HG02970 (cell line): ENCODE measurements around the gene CREB5.

Source experiments
- ATAC-seq: cut with Tn5 transposase; IDR thresholded peaks from one replicate; pipeline ENCODE4 v1.9.1; 2021; ENCODE audit warnings: mild to moderate bottlenecking, moderate library complexity, moderate number of reproducible peaks; ENCODE audit not compliant: unreplicated experiment, low FRiP score

Gene CREB5

DNA sequence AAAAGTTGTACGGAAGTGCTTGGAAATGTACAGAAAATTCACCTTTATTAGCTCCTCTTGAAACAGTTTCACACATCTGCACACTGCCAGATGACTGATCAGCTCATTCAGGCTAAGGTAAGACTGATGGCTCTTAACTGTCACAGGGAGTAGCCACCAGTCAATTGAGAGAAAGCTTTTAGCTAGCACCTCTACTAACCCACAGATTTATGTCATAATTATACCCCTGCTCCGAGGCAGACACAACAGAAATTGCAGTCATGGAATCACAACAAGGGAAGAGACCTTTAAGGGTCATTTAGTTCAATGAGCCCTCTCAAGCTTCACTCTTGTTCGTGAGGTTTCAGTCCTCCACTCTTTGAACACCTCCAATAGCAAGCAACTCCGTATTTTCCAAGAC lies 310.4 kb downstream of the CREB5 start:
- no peak for ATAC-seq

DNA sequence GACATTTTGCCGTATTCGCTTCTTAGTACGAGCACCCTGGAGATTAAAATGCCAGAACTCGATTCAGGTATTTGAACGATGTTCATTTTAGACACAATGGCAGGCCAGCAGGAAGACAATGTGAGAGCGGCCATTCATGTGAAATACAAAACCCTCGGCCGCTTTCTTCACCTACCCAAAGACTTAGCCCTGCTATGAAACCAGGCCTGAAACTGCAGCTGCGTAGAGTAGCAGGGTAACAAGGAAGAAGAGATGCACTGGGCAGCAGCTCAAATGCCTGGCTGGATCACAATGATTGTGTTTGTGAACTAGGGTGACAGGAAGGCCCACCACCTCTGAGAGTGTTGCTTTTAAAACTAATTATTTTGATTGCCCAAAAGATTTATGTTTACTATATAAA lies 311.0 kb downstream of the CREB5 start:
- no peak for ATAC-seq

DNA sequence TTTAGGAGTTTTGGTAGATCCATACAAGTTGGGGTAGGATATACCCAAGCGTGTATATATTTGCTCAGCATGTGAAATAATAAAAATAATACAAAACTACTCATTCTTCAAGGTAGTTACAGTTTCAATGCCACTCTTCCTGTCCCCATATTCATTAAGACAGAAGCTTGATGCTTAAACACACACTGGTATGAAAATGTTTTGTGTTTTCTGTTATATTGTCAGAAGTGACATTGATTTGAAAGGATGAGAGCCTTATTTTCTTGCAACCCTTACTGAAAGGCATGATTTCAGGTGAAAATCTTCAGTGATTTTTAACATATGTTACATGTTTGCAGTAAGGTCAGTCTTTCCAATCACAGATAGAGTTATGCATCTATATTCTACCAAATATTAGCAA lies 312.2 kb downstream of the CREB5 start:
- no peak for ATAC-seq

DNA sequence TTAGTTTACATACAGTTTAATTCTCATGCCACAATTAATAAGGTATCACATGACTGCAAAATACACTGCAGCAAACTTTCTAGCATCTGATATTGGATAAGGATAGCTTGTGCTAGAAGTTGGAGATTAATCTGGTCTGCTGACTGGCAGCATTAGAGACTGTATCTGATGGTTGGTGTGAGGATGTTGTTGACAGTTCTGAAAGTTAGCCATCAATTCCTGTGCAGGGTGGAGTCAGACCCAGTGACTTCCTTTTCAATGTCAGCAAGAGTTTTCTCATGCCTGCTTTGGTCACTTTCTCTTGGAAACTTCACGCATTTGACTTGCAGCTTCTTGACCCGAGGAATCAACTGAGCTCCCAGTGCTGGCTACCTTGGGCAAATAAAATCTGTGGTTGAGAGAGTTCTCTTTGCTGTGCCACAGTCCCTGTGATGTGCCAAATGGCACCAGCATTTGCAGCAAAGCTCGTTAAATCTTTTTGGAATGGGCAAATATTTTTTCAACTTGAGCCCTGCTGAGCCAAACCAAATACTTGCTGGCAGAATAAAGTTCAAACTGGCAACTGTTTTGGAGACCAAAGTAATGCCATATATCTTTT lies 312.8 kb downstream of the CREB5 start:
- ATAC-seq, result no peak

DNA sequence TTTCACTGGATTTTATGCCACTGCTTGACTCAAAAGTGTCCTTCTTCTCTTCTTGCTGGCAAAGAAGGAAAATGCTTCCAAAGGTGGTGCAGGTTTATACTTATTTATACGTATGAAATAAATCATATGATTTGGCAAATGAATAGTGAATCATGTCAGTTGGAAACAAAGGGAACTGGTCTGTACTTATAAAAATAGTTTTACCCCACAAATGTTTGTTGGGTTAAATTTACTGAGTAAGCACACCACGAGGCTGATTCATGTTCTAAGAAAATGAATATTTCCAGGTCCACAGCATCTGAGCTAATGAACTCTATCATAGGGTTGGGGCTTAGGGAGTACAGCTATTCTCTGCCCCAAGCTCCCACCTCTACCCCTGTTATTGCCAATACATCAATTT lies 313.6 kb downstream of the CREB5 start:
- no peak for ATAC-seq

DNA sequence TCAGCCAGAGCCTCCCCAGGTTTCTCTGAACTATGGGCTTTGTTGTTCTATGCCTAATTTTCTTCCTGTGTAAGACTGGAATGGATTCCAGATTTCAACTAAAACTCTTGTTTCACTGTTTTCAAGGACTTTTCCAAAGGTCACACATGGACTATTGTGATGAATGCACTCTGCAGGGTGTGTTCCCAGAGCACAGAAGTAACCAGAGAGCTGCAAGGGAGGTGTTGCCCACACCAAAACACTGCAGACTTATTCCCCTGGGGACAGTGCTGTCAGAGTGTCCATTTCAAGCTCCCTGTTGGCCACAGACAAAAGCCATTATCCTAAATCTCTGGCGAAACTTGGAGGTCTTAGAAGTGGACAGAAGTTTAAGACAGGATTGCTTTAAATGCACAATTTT lies 314.2 kb downstream of the CREB5 start:
- ATAC-seq, result no peak

DNA sequence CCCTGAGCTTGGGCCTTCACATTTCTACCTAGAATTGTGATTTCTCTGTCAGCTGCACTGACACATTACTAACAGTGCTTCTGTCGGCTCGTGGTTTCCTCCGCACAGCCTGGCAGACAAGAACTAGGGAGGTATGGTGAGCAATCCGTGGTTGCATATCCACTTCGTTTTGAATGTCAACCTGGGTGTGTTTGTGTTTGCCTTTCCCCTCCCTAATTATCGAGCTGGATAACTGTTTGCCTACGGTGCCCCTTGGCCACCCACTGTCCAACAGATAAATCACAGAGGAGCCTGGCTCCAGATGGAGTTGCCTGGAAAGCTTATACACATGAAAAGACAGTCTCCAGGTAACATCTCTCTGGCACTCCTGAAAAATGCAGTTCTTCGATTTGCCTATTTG lies 317.0 kb downstream of the CREB5 start:
- ATAC-seq, result no peak

DNA sequence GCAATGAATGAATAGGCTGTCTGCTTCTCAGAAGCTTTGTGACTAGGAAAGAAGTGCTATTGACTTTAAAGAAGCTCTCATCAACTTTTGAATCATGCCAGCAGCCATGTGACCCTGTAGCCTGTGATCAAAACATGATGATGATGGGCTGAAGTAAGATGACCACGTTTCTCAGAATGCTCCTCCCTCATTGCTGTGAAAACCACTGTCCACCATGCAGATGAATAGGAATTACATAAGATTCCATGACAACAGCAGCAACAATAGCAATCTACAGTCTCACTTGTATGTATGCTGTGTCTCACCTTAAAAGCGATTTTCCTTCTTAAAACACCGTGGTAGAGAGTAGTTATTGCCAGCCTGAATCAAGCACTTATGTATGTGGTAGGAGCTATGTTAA lies 317.4 kb downstream of the CREB5 start:
- ATAC-seq, result no peak

DNA sequence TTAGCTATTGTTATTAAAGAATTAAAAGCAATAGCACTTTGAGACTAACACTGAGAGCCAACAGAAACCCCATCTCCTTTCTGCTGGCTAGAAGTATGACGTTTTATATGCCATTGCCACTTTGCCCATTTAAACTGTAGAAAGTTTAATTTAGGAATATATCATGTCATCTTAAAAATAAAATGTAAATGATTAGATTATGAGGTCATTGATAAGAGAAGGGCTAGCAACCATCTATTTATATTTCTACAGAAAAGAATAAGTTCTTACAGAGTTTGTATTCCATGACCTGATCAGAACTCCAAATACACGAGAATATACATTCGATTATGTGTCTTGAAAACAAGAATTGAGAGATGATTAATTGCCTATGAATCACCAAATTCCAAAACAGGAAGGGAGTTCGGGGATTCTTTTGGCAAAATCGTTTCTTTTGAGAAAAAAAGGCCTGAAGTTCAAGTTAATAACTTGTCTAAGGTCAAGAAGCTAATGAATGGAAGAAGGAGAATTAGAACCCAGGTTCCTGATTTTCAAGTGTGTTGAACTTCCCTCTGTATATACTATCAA lies 318.9 kb downstream of the CREB5 start:
- no peak for ATAC-seq

DNA sequence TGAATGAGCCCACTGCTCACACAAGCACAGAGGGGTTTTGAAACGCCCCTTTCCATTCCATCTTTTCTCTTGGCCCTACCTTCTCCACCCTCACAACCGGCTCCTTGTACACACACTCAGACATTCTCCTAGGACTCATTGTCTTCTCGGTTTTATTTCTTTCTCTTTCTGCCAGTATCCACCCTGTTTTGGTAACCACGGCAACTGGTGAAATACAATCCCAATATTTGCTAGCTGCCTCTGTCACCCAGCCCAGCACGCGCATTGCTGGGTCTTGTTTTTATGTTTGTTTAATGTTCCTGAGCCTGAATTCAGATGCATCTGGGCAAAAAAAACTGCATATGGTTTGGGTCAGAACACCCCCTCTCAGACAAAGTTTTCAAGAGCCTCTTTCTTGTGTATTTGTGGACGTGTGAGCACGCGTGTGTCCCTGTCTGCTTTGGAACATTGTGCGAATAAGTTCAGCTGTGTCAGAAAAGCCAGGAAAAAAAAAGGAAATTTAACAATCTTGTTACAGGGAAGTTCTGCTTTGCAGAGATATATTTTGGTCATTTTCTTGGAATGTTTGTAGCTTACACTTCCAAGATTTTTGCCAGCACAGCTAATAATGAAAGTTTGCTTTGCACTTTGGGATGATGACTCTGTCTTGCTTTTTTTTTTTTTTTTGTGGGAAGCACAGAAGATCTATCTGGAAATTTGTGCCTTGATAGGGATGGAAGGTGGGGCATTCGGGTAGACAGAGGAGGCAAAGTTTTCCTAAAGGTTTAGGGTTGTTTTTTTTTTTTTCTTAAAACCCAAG lies 320.0 kb downstream of the CREB5 start:
- no peak for ATAC-seq

DNA sequence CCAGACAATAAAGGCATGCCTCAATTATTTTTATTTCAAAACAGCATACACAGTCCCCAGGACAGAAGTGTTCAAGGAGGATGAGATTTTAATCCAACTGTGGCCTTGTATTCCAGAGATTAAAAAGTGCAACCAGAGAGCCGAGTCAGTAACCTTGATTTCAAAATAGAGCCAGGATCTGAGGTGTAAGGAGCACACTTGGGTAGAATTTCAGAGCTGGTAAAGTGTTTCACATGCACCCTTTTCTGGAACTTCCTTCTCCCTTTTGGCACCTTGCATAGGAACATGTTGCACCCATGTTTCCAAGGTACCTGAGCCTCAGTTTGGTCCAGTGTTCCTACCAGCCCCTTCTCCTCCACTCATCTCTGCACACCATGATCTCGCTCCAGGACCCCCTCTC lies 320.7 kb downstream of the CREB5 start:
- ATAC-seq, result no peak

DNA sequence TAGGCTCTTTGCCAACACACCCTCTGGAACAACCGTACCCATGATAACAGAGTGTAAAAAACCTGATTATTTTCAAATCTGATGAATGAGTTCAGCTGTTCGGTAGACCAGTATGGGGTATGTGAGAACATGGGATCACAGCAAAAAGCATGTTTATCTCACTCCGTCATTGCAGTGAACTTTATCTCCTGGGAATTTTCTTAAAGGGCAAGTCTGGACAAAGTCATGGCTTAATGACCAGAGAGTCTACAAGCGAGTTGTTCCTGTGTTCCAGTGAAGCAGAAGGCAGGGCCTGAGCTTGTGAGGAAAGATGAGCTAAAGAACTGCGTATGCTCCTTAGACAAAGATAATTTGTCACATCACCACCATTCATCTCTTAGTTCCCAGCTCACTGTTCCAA lies 326.1 kb downstream of the CREB5 start:
- no peak for ATAC-seq

DNA sequence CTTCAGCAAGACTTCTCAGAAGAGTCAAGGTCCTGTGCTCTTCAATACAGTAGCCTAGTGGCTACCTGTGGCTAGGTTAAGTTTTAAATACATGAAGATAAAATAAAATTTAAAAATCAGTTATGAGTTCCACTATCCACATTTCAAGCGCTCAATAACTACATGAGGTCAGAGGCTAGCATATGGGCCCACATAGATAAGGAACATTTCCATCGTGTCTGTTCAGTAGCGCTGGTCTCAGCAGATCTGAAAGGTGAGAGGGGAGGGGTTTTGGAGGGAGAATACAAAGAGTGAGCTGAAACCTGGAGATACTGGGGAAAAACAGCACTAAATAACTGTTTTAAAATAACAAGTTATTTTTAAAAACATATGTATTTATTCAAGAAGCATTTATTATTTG lies 326.8 kb downstream of the CREB5 start:
- ATAC-seq, result no peak

DNA sequence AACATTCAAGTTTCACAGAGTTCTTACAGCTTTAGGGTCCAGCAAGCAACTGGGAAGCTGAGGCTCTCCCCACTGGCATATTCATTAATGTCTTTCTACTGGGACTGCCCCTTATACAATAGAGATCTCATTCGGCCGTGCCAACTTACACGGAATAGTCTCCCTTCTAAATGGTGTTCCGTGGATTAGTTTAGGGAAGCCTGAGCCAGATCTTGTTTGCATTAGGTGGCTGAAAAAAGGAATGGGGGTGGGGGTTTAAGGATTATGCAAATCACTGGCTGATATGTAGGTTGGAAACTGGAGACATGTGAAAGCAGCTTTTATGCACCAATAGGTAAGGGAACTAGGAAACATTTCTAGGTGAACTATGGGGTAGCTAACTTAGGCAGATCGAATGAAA lies 327.5 kb downstream of the CREB5 start:
- ATAC-seq, result no peak

DNA sequence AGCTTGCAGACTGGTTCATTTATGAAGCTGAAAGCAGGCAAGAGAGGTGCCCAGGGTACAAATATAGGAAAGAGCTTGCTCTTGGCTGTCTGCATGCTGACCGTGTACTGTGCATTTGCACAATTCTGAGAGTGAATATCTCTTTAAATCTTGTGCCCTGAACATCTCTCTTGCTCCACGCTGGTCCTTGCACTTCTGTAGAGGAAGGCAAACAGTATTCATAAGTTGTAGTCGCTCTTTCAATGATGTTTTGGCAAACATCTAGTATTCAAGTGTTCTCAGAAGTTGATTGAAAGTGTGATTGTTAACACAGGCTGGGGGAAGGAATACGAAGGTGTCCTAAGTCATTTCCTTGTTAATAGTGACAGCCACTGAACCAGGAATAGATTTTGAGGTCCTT lies 332.6 kb downstream of the CREB5 start:
- no peak for ATAC-seq

DNA sequence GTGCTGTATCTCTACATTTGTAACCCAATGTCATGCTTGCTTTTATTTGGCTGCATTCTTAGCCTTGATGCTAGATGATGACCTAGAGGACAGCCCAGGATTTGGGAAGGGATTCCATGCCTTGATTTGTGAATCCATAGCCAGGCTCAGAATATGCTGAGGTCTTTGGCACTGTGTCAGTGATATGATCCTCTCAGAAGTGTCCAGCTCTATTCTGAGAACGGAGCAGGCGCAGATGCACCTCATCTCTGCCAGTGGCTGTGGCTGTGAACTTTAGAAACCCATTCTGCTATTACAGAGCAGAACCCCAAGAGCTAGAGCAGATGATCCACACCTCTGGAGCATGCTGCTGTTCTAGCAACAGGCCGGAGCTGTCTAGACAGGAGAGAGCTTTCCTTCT lies 333.0 kb downstream of the CREB5 start:
- no peak for ATAC-seq

DNA sequence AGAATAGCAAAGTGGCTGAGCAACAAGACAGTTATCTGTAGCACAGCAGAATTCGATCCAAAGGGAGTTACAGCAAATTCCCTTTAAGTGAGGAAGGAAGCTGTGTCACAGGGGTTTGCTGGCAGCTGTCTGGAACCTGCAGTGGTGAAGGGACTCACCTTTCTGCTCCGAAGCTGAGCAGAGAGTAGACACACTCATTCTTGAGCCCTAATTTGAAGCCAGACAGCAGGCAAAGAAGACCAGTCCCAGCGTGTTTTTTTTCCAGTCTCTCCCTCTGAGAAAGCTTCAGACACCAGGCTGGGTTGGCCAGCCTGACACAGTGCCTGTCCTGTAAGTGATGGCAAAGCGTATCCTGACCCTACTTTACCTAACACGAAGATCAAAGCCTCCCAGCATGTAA lies 335.1 kb downstream of the CREB5 start:
- ATAC-seq, result no peak

DNA sequence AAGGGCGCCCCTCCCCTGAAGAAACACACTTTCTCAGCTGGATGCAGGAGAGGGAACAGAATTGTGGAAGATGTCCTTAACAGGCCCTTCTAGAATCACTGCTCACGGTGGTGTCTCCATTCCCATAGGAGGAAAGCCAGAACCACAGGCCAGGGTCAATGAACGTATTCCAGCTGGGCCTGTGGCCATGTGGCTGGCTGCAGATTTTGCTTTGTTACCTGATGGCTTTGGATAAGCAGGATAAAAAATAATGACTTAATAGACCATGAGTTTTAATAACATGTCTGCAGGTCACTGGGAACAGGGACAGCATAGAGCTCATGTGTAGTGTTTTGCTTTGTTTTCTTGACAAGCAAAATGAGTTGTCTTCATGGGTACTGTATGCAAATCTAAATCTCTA lies 335.5 kb downstream of the CREB5 start:
- ATAC-seq, result no peak

DNA sequence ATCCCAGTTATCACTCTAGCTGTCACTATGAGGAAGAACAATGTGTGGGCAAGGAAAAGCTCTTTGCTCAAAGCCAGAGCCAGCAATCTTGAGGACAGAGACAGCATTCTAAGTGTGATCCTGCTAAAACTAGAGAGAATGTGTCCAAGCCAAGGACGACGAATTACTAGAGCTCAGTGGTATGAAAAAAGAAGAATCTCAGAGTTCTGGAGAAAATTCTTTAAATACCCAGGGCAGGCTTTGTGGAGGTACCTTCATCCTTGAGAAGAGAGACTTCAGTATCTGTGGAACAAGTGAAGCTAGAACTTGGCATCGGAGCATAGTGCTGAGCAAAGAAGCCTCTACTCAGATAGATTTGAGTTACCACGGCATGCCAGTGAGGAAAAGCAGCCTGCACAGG lies 336.0 kb downstream of the CREB5 start:
- no peak for ATAC-seq

DNA sequence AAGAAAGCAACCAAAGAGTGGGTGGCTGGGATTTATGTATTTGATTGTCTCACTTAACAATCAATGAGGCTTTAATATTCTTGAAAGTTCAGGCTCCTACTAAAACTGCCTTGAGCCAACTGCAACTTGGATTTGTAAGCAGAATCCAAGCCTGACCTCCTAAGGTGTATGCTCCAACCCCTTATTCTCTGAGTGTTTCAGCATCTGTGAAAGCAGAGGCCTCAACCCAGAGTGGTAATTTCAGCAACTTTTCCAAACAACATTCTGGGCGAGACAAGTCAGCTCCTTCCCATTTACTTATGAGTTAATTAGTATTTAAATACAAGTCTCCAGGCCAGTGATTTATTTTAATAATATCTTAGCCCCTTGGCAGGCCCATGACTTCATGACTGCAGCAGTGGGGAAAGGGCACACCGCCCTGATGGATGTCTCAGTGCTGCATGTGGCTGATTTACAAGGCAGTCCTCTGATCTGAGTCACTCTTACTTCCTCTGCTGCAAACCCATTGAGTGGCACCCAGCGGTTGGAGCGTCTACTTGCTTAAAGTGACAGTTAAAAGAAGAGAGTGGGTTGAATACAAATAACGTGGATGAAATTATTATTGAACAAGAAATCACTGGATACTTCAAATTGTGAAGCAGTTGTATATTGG lies 336.7 kb downstream of the CREB5 start:
- no peak for ATAC-seq

DNA sequence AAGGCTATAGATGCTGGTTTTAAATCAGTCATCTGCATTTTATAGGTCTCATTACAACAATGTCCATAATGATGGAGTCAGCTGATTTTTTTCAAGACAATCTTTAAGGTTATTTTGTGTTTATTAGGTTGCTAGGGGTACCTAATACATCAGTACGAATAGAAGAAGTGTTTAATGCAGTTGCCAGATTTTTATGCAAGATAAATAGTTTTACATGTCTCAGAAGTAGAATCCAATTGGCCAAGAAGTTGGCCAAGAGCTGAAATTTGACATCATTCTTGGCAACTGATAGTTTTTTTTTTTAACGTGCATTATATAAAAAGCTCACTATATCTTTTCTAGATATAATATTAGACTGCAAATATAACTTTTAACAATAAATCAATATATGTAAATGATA lies 337.3 kb downstream of the CREB5 start:
- no peak for ATAC-seq

DNA sequence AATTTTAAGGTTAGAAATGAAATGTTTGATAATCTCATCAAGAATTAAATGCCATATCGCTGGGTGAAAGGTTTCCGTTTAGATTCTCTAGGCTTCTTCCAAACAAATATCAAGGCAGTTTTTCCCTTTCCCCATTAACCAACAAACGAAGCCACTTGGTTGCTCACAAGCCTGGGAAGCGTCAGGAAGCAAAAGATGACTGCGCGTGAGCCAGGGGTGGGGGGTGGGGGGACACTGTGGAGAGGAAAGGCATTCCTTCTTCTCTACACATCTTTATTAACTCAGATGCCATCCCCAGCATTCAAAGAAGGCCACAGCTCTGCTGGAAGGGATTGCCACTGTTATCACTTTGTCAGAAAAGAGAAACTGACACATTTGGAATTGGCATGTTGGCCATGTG lies 338.7 kb downstream of the CREB5 start:
- ATAC-seq, result no peak
